IPS-20b (cell line): ENCODE measurements around the gene SLC15A1.
A peak's percentile ranks its signal among the peaks of the same experiment; 100 is the strongest.

Experiments
- H3K27ac ChIP-seq: one replicate; pipeline ENCODE4 v1.5.1; 2013; ENCODE audit warnings: low read length
- H3K27me3 ChIP-seq: 2 replicates; pipeline ENCODE4 v1.6.1; 2013; ENCODE audit warnings: mild to moderate bottlenecking, low read length, inconsistent platforms; ENCODE audit not compliant: insufficient read depth
- H3K36me3 ChIP-seq: 2 replicates; pipeline ENCODE4 v1.6.1; 2013; ENCODE audit warnings: low read depth, mild to moderate bottlenecking, inconsistent platforms, low read length, moderate library complexity; ENCODE audit not compliant: insufficient read depth
- H3K4me1 ChIP-seq: 2 replicates; pipeline ENCODE4 v1.6.1; 2013; ENCODE audit warnings: mild to moderate bottlenecking, control low read depth, inconsistent platforms, low read length, moderate library complexity; ENCODE audit not compliant: insufficient read depth
- H3K4me3 ChIP-seq: 2 replicates; pipeline ENCODE4 v1.5.1; 2013; ENCODE audit warnings: mild to moderate bottlenecking, low read length, inconsistent platforms
- H3K9ac ChIP-seq: 2 replicates; pipeline ENCODE4 v1.6.1; 2013; ENCODE audit warnings: low read depth, mild to moderate bottlenecking, inconsistent platforms, low read length, moderate library complexity
- H3K9me3 ChIP-seq: 2 replicates; pipeline ENCODE4 v1.6.1; 2013; ENCODE audit warnings: mild to moderate bottlenecking, low read depth, low read length, inconsistent platforms; ENCODE audit not compliant: insufficient read depth

The SLC15A1 gene

GRCh38 chr13:98687319-98687718, 65.2 kb downstream of the SLC15A1 start:
- Histone ChIP-seq H3K9ac (no peak overlapping the region), H3K4me3 (no peak overlapping the region), H3K9me3 (no peaks in the 10 kb centered on the region), H3K27ac (no peak overlapping the region), H3K36me3 (no peaks in the 10 kb centered on the region), H3K27me3 (no peaks in the 10 kb centered on the region), H3K4me1 (peaks cover 17% of the 10 kb centered on the region)

GRCh38 chr13:98686270-98686669, 66.2 kb downstream of the SLC15A1 start:
- Histone ChIP-seq H3K36me3 (no peaks in the 10 kb centered on the region), H3K9ac (no peak overlapping the region), H3K4me1 (peaks cover 17% of the 10 kb centered on the region), H3K9me3 (no peaks in the 10 kb centered on the region), H3K27ac (no peak overlapping the region), H3K4me3 (no peak overlapping the region), H3K27me3 (no peaks in the 10 kb centered on the region)

GRCh38 chr13:98685146-98685545, 67.3 kb downstream of the SLC15A1 start:
- Histone ChIP-seq H3K36me3 (no peaks in the 10 kb centered on the region), H3K9me3 (no peaks in the 10 kb centered on the region), H3K9ac (no peak overlapping the region), H3K27me3 (no peaks in the 10 kb centered on the region), H3K4me3 (no peak overlapping the region), H3K27ac (no peak overlapping the region), H3K4me1 (peaks cover 17% of the 10 kb centered on the region)

GRCh38 chr13:98681049-98681448, 71.4 kb downstream of the SLC15A1 start:
- Histone ChIP-seq H3K27me3 (no peaks in the 10 kb centered on the region), H3K4me1 (no peaks in the 10 kb centered on the region), H3K4me3 (no peak overlapping the region), H3K36me3 (no peaks in the 10 kb centered on the region), H3K9me3 (no peaks in the 10 kb centered on the region), H3K27ac (no peak overlapping the region), H3K9ac (no peak overlapping the region)

GRCh38 chr13:98678741-98679140, 73.7 kb downstream of the SLC15A1 start:
- Histone ChIP-seq H3K4me3 (no peak overlapping the region), H3K9ac (no peak overlapping the region), H3K4me1 (no peaks in the 10 kb centered on the region), H3K27ac (no peak overlapping the region), H3K9me3 (no peaks in the 10 kb centered on the region), H3K27me3 (no peaks in the 10 kb centered on the region), H3K36me3 (no peaks in the 10 kb centered on the region)

- no peak overlapping the region for H3K27ac ChIP-seq
- no peak overlapping the region for H3K4me3 ChIP-seq
- no peaks in the 10 kb centered on the region for H3K9me3 ChIP-seq
- no peaks in the 10 kb centered on the region for H3K27me3 ChIP-seq
- H3K36me3 ChIP-seq = no peaks in the 10 kb centered on the region
- no peak overlapping the region for H3K9ac ChIP-seq
- H3K4me1 ChIP-seq = no peaks in the 10 kb centered on the region
These were observed 75.1 kb downstream of the SLC15A1 start for GRCh38 chr13:98677398-98677797.

- H3K9ac ChIP-seq = no peak overlapping the region
- no peaks in the 10 kb centered on the region for H3K36me3 ChIP-seq
- H3K4me1 ChIP-seq = no peaks in the 10 kb centered on the region
- H3K9me3 ChIP-seq = no peaks in the 10 kb centered on the region
- H3K4me3 ChIP-seq = no peak overlapping the region
- no peaks in the 10 kb centered on the region for H3K27me3 ChIP-seq
- no peak overlapping the region for H3K27ac ChIP-seq
These were observed 76.2 kb downstream of the SLC15A1 start for GRCh38 chr13:98676239-98676638.

- Histone ChIP-seq H3K9me3 (no peaks in the 10 kb centered on the region), H3K36me3 (no peaks in the 10 kb centered on the region), H3K4me1 (no peaks in the 10 kb centered on the region), H3K4me3 (no peak overlapping the region), H3K27ac (no peak overlapping the region), H3K27me3 (no peaks in the 10 kb centered on the region), H3K9ac (no peak overlapping the region)
These were observed 76.6 kb downstream of the SLC15A1 start for GRCh38 chr13:98675837-98676236.

GRCh38 chr13:98675066-98675465, 77.4 kb downstream of the SLC15A1 start:
- no peaks in the 10 kb centered on the region for H3K27me3 ChIP-seq
- no peak overlapping the region for H3K4me3 ChIP-seq
- no peak overlapping the region for H3K27ac ChIP-seq
- no peaks in the 10 kb centered on the region for H3K4me1 ChIP-seq
- H3K9ac ChIP-seq = no peak overlapping the region
- H3K36me3 ChIP-seq = no peaks in the 10 kb centered on the region
- no peaks in the 10 kb centered on the region for H3K9me3 ChIP-seq

- Histone ChIP-seq H3K4me3 (peak overlapping the region; percentile 57; the same call in 1 of the 2 replicates), H3K9ac (peak overlapping the region; percentile 49; the same call in 1 of the 2 replicates), H3K36me3 (no peaks in the 10 kb centered on the region), H3K9me3 (no peaks in the 10 kb centered on the region), H3K4me1 (no peaks in the 10 kb centered on the region), H3K27me3 (no peaks in the 10 kb centered on the region), H3K27ac (no peak overlapping the region)
These were observed 79.4 kb downstream of the SLC15A1 start for GRCh38 chr13:98672947-98673613.

GRCh38 chr13:98668155-98668554, 84.3 kb downstream of the SLC15A1 start:
- Histone ChIP-seq H3K27me3 (no peaks in the 10 kb centered on the region), H3K9me3 (no peaks in the 10 kb centered on the region), H3K27ac (no peak overlapping the region), H3K4me3 (no peak overlapping the region), H3K9ac (no peak overlapping the region), H3K4me1 (no peaks in the 10 kb centered on the region), H3K36me3 (no peaks in the 10 kb centered on the region)

GRCh38 chr13:98665638-98665995, 86.9 kb downstream of the SLC15A1 start:
- Histone ChIP-seq H3K27ac (no peak overlapping the region), H3K4me1 (no peaks in the 10 kb centered on the region), H3K9me3 (no peaks in the 10 kb centered on the region), H3K9ac (no peak overlapping the region), H3K36me3 (no peaks in the 10 kb centered on the region), H3K4me3 (no peak overlapping the region), H3K27me3 (no peaks in the 10 kb centered on the region)
